HG03097 (cell line): ENCODE data around the gene RRAS.

Source experiments
- ATAC-seq: cut with Tn5 transposase; IDR thresholded peaks from one replicate; pipeline ENCODE4 v1.9.1; 2021; ENCODE audit not compliant: unreplicated experiment, low FRiP score

RRAS gene

DNA sequence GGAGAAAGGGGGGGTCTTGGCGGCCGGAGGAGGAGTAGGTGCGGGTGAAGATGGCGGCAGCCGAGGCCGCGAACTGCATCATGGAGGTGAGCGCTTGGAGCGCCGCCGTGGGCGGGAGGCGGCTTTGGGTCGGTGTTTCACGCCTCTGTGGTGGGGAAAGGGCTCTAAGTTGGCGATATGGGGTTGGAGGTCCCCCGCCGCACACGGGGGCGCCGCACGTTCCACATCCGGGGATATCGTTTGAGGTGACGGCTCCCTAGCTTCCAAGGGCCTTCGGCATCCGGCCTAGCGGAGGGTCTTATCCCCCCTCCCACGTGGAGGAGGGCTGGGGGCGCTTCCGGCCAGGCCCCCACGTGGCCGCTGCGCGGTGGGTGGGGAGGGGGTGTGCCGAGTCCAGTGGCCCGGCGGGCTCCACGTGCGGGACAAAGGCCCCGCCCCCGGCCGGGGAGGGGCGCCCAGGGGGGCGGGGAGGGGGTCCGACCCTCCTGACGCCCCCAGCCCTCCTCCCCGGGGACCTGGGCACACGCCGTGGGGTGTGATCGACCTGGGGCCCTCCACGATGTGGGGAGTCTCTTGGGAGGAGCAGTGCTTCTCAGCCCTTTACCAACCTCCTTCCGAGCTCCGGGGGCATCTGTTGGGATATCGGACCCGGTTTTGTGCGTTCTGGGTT is 37.4 kb upstream of the RRAS start, which contains the start of gene PRMT1:
Gene PRMT1, plus strand, starts transcription at position 41 of the 670 bp plus-strand sequence. Its CDS starts 10 bp downstream, at position 51.
- ATAC-seq = peak; percentile 1

DNA sequence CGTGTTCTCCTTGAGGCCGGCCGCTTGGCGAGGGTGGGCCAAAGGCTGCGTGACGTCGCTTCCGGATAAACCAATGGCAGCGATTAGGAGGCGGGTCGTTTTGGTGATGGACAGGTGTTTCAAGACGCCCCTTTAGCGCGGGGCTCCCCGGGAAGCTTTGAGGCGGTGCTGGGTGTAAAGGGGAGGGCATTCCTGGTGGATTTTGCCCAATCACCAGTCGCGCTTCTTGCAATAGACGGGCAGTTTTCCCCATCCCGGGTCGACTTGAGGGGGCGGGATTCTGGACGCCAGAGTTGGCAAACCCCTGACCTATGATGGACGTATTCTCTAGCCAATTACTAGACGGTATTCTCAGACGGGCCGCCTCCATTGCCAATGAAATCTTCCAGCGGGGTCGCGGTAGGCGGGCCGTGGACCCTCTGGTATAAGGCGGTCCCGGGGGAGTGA is 36.9 kb upstream of the RRAS start:
- peak; percentile 69 for ATAC-seq

DNA sequence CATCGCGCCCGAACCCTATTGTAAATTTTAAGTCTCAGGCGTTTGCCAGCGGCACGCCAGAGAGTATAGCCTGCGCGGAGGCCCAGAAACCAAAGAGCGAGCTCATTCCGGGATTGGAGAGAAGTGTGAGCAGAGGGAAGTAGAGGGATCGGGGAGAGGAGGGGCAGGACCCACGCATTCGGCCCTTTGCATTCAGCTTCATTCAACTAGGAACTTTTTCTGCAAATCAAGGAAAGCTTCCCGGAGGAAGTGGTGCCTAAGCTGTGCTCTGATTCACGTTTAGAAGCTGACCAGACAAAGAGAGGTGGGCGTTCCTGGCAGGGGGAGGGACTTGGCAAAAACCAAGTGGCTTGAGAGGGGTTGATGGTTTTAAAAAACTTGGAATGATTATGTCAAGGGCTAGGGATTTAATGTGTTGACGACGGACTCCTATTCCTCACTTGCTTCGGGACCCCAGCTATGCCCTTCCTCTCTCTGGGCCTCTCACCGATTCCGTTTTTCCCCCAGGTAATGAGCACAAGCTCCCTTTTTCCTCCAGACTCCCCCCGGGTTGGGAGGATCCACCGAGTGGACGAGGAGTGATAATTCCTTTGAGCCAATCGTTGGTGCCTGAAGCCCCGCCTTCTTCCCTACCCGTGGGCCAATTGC is 36.3 kb upstream of the RRAS start:
- ATAC-seq = peak; percentile 25

DNA sequence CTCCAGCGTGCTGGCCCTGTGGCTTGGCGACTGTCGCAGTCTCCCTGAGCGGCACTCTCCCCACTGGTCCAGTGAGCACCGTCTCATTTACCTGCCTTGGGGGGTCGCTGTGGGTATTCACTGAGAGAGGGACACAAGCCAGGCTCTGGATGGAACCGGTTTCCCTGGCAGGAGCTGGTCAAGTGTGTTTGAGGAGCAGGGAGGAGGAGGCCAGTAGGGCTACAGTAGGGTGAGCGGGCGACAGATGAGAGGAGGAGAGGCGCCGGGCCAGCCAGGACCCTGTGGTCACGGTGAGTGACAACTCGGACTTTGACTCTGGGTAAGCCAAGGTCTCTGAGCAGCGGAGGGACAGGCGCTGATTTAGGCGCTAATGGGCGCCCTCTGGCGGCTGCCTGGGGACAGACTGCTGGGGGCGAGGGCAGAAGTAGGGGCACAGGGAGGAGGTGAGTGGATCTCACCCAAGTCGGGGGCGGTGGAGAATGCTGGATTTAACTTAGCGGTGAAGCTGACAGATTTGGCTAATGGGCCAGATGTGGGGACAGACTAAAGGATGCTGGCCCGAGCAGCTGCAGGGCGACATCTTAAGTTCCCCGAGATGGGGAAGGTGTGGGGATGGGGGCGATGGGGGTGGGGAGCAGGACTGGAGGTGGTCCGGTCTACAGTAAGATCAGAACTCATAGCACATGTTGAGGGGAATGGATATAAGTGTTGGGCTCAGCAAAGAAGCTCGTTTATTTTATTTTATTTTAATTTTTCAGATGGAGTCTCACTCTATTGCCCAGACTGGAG is 32.4 kb upstream of the RRAS start:
- ATAC-seq = no peak

DNA sequence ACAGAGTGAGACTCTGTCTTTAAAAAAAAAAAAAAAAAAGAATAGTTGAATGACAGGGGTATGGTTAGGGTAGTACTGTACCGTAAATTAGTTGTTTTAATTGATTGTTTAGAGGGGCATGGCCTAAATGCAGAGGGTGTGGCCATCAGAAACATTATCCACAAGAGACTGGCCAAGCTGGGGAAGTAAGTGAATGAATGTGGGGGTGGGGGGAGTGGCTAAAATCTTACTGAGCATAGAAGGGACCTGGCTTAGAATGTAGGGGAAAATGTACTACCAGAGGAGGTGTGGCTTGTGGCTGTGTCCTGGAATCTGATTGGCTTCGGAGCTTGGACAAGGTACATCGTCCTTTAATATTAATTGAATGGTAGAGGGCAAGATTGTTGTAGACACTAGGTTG is 29.6 kb upstream of the RRAS start:
- ATAC-seq = no peak

DNA sequence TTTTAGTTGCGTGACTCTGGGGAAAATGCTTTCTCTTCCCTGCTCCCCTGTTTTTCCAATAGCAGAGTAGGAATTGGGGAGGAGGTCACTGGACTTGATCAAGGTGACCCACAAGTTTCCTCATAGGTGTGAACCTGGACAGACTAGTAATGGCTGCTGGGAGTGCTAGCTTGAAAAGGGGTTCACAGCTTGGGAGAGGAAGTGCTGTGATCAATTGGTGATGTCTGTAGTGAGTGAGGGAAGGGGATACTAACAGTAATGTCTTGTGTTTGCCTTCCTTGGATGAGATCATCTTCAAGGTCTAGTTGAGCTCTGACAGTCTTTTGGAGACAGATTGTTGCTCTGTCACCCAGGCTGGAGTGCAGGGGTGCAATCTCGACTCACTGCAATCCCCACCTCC is 27.5 kb upstream of the RRAS start:
- no peak for ATAC-seq

DNA sequence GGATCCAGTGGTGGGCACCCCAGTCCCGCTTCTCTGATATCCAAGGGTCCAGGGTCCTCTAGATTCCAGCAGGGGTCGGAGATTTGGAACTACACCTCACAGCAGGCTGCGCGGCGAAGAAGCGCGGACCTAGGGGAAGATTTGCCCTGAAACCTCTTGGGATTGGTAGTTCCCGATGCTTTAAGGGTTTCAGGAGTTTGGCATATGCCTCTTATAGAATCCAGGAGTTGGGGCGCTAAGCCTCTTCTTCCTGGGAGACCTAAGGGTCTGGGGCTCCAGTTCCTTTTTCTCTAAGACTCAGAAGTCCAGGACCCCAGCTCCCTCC is 26.1 kb upstream of the RRAS start:
- ATAC-seq = no peak

DNA sequence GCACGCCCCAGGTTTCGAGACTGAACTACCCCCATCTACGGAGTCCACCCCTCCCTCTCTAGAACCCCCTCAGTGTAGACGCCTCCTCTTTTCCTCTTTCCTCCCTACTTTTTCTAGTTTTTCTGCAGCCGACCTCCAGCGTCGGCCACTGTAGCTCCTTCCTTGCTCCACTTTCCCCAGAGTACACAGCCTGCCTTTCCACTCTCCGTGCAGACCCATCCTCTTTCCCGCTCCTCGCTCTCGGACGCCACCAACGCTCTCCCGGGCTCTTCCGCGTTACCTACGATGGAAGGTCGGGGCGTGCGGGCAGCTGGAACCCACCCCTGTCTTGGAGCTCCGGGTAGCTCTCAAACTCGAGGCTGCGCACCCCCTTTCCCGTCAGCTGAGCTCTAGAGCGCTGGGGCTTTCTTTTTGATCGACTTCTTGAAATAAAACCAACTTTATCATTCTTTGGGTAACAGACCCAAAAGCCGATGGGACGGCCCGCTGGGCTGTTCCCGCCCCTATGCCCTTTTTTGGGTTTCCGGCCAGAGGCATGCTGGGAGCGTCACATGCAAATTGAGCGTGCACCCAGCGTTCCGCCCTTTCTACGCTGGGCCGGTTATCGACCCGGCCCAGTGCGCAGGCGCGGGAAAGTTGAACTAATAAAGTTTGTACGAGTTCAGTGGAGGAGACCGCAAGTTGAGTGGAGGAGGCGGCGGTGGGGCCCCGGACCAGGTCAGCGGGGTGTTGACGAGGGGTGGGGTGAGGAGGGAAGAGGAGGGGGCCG is 25.6 kb upstream of the RRAS start, which contains the start of the genes BCL2L12 and IRF3:
Gene BCL2L12, plus strand, starts transcription at position 583 of the 769 bp plus-strand sequence. CDS start 760 bp downstream, outside the sequence.
Gene IRF3, minus strand, starts transcription at position 507 of the 769 bp plus-strand sequence. CDS start 1,019 bp downstream, outside the sequence.
- peak; percentile 70 for ATAC-seq

DNA sequence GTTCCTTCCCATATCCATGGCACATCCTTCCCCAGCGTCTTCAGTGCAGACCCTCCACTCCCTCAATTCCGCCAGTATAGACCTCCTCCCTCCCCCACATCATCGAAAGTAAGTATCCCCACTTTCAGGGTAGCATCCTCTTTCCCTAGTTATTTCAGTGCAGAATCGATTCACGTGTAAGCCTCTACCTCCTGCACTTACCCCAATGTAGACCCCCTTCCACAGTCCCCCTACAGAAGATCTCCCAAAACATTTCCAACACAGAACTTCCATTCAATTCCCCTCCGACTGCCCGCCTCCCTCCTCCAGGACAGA is 25.1 kb upstream of the RRAS start:
- no peak for ATAC-seq

DNA sequence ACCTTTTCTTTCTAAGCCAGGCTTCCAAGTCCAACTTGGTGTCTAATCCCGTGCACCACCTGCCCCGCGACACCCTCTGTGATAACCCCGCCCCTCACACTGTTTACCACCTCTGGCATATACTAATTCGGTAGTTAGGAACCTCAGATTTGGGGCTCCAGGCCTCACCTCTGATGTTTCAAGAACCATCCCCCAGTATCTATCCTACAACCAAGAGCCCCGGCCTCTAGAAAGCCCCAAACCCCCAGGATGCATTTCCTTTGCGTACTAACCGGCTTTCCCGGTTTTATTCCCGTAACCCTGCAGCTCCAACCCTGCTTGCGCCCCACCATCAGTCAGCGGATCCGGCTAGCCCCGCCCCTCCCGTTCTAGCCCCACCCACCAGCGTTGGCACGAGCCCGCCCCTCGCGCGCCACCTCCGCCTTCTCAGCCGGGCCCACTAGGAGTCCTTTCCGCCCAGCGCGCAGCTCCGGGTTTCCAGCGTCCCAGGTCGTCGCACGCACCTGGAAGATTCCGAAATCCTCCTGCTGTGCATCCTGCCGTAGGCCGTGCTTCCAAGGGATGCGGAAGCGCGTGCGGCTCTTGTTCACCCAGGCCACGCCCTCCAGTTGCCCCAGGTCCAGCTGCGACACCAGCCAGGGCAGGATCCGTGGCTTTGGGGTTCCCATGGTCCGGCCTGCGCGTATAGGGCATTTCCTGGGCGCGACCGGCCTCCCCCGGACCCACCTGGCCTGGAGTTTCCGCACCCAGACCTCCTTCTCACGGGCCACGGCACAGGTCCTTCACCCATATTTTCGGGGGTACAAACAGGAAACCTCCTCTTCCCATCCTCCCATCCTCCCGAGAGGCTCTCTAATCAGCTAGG is 24.5 kb upstream of the RRAS start:
- no peak for ATAC-seq

DNA sequence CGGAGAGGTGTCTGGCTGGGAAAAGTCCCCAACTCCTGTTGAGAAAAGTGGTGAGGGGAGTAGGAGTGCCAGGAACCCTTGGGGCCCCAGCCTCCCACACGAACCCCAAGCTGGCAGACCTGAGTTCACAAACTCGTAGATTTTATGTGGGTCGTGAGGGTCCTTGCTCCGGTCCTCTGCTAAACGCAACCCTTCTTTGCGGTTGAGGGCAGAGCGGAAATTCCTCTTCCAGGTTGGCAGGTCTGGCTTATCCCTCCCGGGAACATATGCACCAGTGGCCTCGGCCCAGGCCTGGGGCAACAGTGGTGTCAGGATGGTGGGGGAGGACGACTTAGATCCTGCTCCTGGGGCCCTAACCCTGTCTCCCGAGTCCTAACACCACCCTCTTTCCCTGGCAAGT is 23.3 kb upstream of the RRAS start:
- no peak for ATAC-seq

DNA sequence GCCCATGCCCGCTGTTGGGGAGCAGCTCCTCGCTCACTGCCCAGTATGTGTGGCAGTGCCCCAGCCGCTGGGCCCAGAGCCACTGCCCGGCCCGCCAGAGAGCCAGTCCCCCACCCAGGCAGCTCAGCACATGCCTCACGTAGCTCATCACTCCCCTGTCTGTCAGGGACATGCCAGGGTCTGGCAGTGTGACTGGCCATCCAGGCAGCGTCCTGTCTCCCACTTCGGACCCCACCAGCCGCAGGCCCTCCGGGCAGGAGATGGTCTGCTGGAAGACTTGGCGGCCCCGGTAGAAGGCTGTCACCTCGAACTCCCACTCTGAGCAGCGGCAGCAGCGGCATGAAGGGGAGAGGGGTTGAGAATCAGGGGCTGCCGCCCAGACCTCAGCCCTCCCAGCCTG is 22.1 kb upstream of the RRAS start:
- ATAC-seq = no peak

DNA sequence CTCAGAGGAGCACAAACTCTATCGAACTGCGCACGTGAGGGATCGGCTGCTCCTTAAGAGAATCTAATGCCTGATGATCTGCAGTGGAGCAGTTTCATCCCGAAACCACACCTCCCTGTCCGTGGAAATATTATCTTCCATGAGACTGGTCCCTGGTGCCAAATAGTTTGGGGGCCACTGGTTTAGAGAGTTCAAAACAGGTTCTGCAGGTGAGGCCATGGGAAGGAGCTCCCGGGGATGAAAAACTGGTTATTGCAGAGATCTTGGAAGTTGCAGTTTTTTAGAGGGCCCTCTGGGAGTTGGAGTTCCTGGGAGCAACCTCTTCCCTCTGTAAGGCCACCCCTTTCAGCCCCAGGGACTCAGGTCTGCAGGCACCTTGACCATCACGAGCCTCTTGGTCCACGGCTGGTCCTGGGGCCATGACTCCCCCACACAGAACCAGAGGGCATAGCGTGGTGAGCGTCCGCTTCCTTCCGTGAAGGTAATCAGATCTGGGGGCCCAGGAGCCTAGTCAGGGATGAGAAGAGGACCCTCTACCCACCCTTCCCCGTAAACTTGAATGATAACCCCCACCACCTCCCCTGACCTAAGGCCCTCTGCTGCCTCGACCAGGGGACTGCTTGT is 20.5 kb upstream of the RRAS start:
- ATAC-seq = no peak

DNA sequence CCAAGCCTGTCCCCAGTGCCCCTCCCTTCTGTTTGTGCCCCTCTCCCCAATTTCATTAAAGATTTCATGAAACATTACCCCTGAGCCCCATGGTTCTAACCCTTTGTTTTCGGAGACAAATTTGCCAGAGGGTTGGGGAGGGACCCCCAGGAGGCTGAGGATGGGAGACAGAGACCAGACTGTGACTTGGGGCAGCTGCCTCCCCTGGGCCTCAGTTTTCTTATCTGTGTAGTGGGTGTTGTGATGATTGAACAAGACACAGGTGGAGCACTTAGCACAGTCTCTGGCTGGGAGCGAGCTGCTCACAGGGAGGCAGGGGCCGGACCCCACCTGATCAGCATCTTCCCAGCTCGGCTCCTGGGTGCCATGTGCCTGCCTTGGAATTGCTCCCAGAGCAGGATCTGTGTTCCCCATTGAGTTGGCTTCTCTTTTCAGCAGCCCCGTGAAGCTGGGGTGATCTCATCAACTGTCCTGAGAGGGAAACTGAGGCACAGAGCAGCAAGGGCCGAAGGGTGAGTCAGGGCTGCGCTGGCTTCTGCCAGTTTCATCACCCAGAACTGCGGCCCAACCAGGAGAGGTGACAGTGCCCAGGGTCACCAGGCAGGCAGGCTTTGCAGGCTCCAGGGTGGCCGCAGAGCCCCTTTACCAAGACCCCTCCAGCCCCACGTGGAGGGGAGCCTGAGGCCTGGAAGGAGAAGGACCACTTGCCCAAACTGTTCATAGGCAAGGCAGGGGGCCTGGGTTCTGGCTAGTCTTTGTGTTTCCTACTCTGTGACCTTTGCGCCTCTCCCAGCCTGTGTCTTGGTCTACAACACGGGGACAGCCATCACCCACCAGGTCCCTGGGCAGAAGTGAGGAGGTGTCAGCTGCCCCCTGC is 18.9 kb upstream of the RRAS start:
- no peak for ATAC-seq

DNA sequence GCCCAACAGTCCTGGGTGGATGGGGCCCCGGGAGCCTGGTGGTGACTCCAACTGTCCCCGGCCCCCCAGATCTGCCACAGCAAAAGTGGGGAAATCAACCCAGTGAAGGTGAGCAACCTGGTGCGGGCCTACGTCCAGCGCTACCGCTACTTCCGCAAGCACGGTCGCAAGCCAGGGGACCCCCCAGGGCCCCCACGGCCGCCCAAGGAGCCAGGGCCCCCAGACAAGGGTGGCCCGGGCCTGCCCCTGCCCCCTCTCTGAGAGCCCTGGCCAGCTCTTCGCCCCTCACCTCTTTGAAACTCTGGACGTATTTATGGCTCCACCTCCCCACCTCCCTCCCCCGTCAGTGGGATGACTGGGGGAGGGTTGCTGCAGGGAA is 18.2 kb upstream of the RRAS start:
- no peak for ATAC-seq

DNA sequence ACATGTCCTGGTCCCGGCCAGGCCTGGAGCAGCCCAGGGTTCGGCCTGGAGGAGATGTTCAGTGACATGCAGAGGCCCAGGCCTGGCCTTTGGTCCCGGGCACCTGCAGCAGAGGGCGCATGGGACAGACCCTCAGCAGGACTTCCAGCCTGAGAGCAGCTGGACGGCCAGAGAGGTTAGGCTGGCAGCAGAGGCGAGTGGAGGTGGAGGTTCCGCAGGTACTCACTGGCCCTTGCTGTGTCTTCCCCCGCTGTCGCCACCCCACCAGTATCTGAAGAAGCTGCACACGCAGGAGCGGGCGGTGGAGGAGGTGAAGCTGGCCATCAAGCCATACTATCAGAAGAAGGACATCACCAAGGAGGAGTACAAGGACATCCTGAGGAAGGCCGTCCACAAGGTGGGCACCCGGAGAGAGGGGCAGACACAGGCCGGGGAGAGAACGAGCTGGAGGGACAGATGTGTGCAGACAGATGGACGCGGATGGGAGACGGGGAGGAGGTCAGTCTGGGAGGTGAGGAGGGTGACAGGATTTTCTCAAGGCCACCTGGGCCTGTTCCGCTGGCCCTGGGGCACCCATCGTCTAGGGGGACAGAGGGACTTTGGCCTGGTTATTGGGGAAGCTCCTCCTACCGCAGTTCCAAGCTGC is 17.7 kb upstream of the RRAS start:
- ATAC-seq = no peak

DNA sequence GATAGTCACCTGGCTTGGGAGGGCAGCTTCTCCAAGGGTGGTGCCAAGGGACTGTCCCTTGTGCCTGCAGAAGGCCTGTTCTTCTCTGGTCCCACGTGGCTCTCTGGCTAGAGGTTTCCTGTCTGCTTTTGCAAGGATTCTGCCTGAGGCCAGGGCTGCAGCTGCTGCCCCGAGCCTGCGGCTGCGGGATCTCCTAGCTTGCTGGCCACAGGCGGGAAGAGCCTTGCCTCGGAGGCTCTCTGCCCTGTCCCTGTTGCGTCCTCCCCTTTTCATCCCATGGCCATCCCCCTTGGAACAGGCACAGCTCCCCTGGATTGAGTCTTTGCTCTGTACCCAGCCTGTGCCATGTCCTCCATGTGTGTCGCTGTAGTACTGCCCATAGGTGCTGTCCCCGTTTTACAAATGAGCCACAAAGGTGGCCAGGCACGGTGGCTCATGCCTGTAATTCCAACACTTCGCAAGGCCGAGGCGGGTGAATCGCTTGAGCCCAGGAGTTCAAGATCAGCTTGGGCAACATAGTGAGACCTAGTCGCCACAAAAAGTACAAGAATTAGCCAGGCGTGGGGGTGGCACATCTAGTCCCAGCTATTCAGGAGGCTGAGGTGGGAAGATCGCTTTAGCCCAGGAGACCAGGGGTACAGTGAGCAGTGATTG is 16.6 kb upstream of the RRAS start:
- ATAC-seq = no peak
